Cortex of kidney (tissue), 1 donor: ENCODE data around the gene NDUFAF2.
"Not testable (repeated sequence)": the region's sequence is repeated elsewhere in the genome, so short reads cannot be mapped to it uniquely, and the experiment has no call there.

ENCODE experiments used
- DNase-seq: peaks from one replicate; lab custom pipeline; 2025; lab: John Stamatoyannopoulos, UW

NDUFAF2 gene

GRCh38 chr5:60944904-60945812 lies at the start of gene NDUFAF2, which contains the start of gene ERCC8:
TSS of gene NDUFAF2 (plus strand) at chr5:60945205. CDS start at chr5:60945256, 51 bp downstream.
TSS of gene ERCC8 (minus strand) at chr5:60945070. CDS start at chr5:60945008, 62 bp downstream.
- peak; percentile 11 for DNase-seq

- DNase-seq: no peak
These were observed 48.0 kb upstream of the NDUFAF2 start for GRCh38 chr5:60896991-60897390.

GRCh38 chr5:60903356-60903755 lies 41.6 kb upstream of the NDUFAF2 start:
- DNase-seq: no peak

GRCh38 chr5:60916646-60917045 lies 28.4 kb upstream of the NDUFAF2 start:
- DNase-seq: no peak

- DNase-seq: no peak
These were observed 26.5 kb upstream of the NDUFAF2 start for GRCh38 chr5:60918466-60918865.

GRCh38 chr5:60927450-60927849 lies 17.6 kb upstream of the NDUFAF2 start:
- no peak for DNase-seq

GRCh38 chr5:60929024-60929423 lies 16.0 kb upstream of the NDUFAF2 start:
- DNase-seq: no peak

- DNase-seq: no peak
These were observed 1.4 kb upstream of the NDUFAF2 start for GRCh38 chr5:60943624-60944023.

GRCh38 chr5:60945813-60946187 lies 795 bp downstream of the NDUFAF2 start:
- no peak for DNase-seq

GRCh38 chr5:60948738-60949137 lies 3.7 kb downstream of the NDUFAF2 start:
- no peak for DNase-seq

GRCh38 chr5:60955239-60955638 lies 10.2 kb downstream of the NDUFAF2 start:
- DNase-seq: no peak

- no peak for DNase-seq
These were observed 13.1 kb downstream of the NDUFAF2 start for GRCh38 chr5:60958088-60958487.

- DNase-seq: no peak
These were observed 13.7 kb downstream of the NDUFAF2 start for GRCh38 chr5:60958712-60959111.

- no peak for DNase-seq
These were observed 14.2 kb downstream of the NDUFAF2 start for GRCh38 chr5:60959156-60959555.

GRCh38 chr5:60960591-60960990 lies 15.6 kb downstream of the NDUFAF2 start:
- DNase-seq: no peak

GRCh38 chr5:60961685-60962084 lies 16.7 kb downstream of the NDUFAF2 start:
- DNase-seq: no peak

- DNase-seq: no peak
These were observed 27.2 kb downstream of the NDUFAF2 start for GRCh38 chr5:60972231-60972630.

- DNase-seq: no peak
These were observed 33.1 kb downstream of the NDUFAF2 start for GRCh38 chr5:60977956-60978737.

GRCh38 chr5:60978968-60979367 lies 34.0 kb downstream of the NDUFAF2 start:
- DNase-seq: no peak

- no peak for DNase-seq
These were observed 35.5 kb downstream of the NDUFAF2 start for GRCh38 chr5:60980511-60980910.

GRCh38 chr5:60982127-60982526 lies 37.1 kb downstream of the NDUFAF2 start:
- not testable (repeated sequence) for DNase-seq

- no peak for DNase-seq
These were observed 44.8 kb downstream of the NDUFAF2 start for GRCh38 chr5:60989790-60990189.

- DNase-seq: no peak
These were observed 47.9 kb downstream of the NDUFAF2 start for GRCh38 chr5:60992871-60993270.
